HG03469 (cell line): ENCODE measurements around the gene CRYGB.

Experiments used
- ATAC-seq: cut with Tn5 transposase; IDR thresholded peaks from one replicate; pipeline ENCODE4 v1.9.1; 2021; ENCODE audit warnings: mild to moderate bottlenecking, moderate library complexity, moderate number of reproducible peaks; ENCODE audit not compliant: unreplicated experiment

Gene CRYGB, protein sequence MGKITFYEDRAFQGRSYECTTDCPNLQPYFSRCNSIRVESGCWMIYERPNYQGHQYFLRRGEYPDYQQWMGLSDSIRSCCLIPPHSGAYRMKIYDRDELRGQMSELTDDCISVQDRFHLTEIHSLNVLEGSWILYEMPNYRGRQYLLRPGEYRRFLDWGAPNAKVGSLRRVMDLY

DNA sequence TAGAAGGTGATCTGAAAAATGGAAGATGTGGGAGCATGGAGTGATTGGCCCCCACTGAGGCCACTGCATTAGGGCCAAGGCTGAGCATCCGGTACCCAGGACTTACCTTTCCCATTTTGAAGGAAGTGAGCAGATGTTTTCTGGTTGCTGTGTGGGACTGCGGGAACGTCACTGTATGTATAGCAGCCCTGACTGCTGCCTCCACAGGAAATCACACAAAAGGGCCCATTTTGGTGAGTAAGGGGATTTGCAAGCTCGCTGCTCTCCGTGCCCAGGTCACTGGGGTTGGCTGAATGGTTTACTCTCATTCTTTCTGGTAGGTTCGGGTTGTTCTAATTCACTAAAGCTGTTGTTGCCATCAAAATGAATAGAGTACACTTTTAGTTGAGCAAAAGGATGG is at the start of gene CRYGB:
Gene CRYGB, minus strand, starts transcription at position 153 of the 400 bp plus-strand sequence. Its CDS starts 38 bp downstream, at position 115.
- ATAC-seq, result no peak

DNA sequence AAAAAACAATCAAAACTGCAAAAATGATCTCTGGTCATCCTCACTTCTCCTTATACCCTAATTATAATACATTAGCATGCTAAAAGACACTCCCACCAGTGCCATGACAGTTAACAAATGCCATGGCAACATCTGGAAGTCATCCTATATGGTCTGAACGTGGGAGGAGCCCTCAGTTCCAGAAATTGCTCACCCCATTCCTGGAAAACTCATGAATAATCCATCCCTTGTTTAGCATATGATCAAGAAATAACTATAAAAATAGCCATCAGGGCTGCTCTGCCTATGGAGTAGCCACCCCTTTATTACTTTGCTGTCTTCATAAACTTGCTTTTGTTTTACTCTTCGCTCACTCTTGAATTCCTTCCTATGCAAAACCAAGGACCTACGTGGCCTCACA is 49.6 kb upstream of the CRYGB start:
- no peak for ATAC-seq

DNA sequence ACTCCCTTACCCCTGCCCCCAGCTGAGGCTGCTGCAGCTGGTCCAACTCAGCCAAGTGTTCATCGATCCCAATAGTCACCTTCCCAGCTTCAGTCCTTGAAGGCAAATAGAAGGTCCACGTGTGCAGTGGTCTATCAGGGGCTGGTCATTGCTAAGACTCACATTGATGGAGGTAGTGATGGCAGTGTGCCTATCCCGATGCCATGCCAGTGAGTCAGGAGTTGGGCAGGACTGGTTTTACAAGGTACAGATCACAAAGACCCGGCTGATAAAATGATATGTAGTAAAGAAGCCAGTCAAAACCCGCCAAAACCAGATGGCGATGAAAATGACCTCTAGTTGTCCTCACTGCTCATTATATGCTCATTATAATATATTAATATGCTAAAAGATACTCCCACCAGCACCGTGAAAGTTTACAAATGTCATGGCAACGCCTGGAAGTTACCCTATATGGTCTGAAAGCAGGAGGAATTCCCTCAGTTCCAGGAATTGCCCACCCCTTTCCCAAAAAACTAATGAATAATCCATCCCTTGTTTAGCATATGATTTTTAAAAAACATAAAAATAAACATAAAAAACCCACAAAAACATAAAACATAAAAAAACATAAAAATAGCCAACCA is 46.8 kb upstream of the CRYGB start:
- no peak for ATAC-seq

DNA sequence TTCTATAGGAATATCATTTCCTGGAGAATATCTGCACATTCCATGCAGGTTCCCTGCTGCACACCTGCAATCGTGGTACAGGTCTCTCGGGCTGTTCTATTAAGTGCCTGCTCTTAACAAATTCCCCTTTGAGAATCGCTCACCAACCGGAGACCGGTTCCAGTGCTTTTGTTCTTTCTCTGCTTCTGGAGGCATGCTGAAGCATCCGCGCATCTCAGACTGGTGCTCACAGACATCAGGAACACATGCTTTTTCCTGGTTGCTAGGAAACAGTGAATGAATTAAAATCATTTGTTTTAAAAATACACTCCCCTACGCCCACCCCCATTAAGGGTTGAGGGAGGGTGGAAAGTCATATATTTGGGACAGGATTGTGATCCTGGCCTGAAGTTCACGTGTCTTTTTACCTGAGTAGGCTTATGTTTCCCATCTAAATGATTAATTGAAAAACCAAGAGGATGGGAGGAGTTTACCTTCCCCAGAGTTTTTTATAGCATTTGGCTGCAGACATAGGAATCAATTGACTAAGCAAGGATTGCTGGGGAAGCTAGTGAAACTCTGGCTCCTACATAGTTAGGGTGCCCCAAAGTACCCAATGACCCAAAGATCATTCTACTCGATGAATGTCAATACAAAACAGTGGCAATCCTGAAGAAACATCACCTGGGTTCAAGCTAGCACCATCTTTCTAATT is 44.0 kb upstream of the CRYGB start, which contains the start of gene C2orf80:
Gene C2orf80, minus strand, starts transcription at position 221 of the 694 bp plus-strand sequence. CDS start 3,044 bp downstream, outside the sequence.
- no peak for ATAC-seq

DNA sequence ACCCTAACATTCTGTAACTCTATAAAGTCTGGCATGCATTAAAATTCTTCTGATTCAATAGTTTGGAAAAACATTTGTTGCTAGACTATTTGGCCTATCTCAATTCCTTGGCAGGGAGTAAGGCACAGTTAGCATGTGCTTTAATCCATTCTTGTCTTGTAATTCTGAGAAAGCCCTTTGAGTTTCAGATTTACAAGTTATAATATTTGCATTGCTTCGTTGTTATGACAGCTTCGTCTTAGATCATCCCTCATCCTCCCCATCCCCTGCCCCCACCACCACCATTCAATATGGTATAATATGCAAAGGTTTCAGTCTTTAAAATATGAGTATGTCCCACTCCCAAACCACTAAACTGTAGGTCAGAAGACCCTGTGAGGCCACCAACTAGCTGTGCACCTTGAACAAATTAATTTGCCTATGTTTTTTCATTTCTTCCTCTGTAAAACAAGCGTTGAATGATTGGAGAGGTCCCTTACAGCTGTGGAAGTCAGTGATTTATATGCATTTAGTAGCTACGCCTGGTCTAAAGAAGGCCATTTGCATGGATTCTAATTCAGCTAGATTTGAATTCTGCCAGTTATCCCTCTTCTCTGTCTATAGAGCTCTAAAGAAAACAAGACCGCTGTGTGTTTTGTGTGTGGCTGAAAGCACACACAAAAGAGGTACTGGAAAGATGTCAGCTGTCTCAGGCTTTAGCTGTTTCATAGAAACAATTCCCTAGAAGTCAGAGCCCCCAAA is 43.3 kb upstream of the CRYGB start:
- ATAC-seq, result no peak

DNA sequence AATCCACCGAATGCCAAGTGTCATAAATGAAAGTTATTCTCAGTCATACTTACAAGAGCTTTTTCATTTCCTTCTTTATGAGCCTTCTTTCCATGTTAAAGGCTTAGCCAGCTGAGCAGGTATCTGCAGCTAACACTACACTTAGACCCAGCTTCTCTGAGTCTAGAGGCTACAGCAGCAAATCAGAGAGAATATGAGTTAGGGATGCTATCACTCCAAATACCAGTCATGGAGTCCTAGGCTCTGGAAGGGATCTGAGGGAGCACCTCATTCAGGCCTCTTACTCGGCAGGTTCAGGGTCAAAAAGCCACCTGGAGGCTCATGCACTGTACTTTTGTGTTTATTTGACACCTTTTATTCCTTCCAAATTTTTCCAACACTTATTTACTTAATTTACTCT is 40.9 kb upstream of the CRYGB start:
- ATAC-seq, result no peak

DNA sequence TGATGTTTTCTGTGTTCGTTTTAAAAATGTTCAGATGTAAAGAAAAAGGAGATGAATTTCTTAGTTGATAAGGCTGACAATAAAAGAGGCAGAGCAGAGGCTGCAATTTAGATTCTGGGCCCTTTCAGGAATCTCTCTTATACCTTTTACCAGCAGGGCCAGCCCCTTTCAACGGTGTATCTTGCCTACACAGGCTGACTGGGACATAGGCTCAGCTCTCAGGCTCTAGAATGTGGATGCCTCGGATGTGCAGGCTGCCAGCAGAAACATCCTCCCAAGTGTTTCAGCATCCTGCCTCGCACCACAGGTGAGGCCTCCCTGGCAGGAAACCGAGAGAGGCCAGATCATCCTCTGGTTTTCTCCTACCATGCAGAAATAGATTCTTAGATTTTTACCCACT is 40.5 kb upstream of the CRYGB start:
- ATAC-seq, result no peak

DNA sequence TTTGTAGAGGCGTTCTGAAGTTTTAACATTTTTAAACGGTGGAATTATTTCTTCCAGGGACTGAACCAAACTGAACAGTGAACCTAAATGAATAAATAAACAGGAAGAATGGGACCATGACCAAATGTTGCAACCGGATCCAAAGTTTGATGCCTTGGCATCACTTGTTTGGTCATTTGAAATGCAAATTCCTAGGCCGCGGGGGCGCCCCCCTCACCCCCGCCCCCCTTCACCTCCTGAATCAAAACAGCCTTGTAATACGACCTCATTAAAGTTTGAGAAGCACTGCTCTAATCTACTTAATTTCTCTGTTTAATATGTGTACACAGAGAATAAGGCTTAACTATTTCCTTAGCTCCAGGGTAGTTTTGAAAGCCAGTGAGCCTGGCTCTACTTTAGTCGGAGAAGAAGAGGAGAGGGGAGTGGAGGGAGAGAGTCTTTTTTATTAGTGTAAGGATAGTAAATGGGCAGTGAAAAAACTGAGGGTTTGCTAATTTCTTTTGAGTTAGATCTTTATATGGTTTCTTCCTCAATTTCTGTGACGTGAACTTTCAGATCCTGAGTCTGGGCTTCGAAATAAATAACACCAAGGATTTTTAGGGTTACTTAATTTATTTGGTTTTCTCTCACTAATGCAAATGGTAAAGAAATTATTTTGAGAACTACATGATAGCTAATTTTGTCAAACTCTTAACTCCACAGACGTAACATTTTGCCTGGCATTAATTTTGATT is 38.2 kb upstream of the CRYGB start:
- no peak for ATAC-seq

DNA sequence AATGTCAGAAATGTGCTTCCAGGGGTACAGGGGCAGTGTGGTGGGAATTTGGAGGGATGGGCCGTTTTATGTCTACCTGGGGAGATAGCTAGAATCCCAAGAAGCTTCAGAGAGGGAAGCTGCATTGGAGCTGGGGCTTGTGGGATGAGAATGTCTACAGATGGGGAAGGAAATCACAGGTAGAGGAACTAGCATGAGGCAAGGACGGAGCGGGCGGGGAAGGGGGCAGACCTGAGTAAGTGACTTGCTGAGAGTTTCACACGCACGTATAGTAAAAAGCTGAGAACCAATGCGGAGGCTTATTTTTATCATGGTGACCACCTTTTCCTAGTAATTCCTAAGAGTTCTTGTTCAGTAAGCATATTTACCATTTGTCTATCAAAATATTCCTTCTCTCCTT is 37.6 kb upstream of the CRYGB start:
- no peak for ATAC-seq

DNA sequence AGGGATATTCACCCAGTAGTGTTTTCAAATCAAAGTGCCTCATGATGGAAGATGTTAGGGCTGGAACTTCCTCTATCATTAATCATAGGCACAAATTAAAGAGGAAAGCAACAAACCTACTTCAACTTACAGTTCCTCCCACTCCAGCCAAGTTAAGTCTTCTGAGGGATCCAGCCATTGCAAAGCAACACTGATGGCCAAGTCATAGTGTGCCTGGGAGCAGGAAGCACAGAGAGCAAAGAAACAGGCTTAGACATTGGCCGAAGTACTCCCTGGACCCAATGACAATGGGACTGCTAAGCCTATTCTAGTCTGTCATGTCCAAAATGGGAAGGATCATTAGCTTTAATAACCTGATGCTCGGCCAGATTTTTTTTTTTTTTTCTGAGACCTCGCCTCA is 36.9 kb upstream of the CRYGB start:
- no peak for ATAC-seq

DNA sequence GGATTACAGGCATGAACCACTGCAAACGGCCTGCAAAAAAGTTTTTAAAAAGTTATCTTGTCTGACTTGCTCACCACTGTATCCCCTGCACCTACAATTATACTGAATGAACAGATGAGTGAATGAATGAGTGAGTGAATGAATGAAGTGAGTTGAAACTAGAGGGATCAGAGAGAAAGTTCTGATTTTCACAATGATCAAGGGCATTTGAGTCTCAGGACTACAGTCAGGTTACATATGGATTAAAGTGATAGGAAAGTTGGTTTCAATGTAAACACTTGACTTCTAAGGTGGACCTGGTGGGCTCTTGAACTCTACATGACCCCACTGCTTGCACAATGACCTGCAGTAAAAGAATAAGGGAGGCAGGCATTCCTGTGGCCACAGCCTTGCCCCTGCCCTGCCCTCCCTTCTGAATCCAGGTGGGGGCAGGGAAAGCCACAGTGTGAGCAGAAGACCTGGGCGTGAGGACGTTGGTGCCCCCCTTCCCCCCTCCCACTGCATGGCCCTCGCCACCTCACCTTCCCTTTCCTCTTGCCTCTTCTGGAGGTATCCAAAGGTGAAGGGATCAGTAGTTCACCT is 33.2 kb upstream of the CRYGB start:
- ATAC-seq, result no peak

DNA sequence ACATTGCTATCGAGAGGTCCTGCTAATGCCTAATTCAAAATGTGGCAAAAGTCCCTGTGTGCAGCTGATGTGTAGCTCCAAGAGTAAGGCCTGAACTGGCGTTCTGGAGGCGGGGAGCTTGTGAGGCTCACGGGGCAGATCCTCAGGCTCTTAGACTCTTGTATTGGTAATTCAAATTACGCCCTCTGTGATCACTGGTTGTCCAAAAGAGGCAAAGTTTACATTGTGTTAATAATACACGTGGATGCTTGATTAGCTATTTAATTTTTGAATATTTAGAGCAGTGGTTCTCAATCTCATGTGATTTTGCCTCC is 29.8 kb upstream of the CRYGB start:
- no peak for ATAC-seq

DNA sequence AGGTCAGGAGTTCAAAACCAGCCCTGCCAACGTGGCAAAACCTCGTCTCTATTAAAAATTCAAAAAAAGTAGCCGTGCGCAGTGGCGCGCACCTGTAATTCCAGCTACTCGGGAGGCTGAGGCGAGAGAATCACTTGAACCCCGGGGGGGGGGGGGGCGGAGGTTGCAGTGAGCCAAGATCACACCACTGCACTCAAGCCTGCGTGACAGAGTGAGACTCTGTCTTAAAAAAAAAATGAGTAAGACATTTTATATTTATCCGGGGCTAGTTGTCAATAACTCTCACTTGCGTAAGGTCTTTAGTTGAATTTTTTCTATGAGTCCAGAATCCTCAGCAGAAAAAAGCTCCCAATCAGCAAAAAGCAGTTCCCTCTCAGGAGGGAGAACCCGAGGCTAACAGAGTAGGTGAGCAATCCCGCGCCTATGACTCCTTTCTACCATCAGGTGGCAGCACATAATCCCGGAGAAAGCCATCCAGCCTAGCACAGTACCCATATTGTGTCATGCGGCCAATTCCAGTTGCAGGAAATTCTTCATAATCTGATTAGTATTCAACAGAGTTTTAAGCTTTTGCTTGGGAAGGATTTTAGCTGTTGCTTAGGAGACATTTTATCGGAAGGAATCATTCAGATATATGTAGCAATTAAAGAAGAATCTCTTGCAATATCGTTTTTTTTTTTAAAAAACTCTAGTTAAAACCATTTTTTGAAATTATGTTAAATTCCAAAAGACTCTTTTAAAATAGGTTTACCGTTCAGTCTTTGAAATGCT is 29.3 kb upstream of the CRYGB start:
- ATAC-seq, result peak; percentile 98

DNA sequence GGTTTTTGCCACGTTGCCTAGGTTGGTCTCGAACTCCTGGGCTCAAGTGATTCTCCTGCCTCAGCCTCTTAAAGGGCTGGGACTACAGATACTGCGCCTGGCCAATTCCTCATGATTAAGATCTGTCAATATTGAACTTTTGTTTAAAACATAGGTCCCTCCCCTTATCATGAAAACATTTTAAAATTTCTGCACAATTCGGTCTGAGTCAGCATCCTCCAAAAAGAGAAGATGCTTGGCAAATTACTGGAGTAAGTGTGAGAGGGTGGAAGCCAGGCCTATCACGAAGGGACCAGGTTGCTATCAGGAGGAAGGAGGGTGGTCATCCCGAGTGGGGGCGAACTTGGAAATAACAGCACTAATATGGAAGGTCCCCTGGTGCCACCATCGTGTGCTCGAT is 28.2 kb upstream of the CRYGB start:
- no peak for ATAC-seq

DNA sequence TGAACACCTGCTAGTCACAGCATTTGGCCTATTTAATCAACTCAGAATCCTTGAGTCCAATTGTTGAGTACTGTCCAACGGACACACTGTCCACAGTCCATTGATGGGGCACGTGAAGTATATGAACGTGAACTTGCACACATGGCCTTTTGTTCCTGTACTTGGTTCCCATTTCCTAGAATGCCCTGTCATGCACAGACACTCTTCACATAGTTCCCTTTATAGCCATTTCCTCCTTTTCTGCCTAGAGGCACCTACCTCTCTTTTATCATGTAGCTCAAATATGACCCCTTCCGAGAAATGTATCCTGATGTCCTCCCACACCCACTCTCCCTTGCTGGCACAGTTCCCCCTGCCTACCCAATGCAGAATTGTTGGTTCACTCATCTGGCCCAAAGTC is 26.2 kb upstream of the CRYGB start:
- no peak for ATAC-seq

DNA sequence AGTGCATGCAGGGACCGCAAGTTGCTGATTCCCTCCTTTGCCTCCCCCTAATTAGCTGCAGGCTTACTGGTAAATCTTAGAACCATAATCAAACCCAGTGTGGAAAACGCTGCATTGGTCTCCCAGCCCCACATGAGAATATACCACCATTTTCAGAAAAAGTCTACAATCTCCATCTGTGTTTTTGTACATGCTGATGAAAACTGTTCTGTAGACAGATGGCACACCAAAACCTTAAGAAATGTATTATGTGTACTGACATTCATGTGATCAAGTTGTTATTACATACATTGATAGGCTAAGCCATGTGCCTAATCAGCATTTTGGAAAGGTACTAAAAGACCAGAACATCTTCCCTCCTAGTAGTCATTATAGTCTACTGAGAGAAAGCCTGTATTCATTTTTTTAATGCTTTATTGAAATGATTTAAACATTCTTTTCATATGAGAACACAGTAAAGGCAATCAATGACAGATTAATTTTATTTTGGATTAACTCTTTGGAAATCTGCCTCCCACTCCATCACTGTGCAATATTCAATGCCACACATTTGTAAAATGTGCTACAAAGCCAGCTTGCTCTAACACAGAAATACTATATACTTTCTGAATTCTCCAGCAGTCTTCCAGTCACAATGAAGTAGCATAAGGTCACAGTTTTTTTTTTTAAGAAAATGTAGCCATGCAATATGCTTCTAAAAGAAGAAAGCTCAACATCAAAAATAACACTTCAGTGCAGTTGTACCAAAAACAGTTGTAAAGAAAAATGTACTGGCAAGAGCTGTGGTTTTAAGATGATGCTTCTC is 19.2 kb upstream of the CRYGB start:
- no peak for ATAC-seq

DNA sequence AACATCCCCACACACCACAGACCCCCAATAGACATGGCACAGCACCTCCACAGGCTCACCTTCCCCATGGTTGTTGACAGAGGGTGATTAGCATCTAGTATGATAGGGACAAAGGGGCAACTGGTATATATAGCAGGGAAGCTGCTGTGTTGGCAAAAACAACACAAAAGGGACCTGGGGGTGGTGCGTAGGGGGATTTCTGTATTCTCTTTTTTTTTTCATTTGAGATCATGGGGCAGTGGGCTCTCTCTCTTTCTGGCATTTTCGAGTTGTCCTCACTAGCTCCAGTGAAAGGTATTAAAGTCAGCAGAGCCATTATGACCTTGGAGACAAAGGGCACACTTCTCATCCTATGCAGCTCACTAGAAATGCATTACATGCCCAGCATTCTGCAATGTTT is 17.5 kb upstream of the CRYGB start, which contains the start of gene CRYGA:
Gene CRYGA, minus strand, starts transcription at position 101 of the 400 bp plus-strand sequence. Its CDS starts 33 bp downstream, at position 68.
- no peak for ATAC-seq

DNA sequence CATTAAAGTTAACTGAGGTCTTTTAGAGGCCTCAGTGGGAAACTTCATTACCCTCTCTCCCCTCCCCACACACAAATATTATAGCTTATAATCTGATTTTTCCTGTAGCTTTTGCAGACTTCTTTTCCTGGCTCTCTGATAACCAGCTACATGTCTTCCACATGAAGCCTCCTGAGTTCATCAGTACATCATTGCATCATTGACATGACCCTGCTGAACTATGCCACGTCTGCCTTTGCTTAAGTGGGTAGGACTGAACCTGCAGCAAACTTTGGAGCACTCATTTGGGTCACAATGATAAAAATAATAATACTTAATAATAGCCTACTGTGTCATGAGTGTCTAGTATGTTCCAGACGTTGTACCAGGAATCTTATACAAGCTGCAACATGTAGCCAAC is 10.5 kb upstream of the CRYGB start:
- no peak for ATAC-seq

DNA sequence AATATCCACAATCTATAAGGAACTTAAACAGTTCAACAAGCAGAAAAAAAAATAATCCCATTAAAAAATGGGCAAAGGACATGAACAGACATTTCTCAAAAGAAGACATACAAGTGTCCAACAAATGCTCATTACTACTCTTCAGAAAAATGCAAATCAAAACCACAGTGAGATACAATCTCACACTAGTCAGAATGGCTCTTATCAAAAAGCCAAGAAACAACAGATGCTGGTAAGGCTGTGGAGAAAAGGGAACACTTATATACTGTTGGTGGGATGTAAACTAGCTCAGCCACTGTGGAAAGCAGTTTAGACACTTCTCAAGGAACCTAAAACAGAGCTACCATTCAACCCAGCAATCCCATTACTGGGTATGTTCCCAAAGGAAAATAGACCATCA is 7.2 kb upstream of the CRYGB start:
- no peak for ATAC-seq
